K562 (cell line): ENCODE data around the gene NUDT12. TPM values are rescaled to one million over a fixed set of nuclear protein-coding genes. Genes with fewer than 3 reads are reported as not detected.

Experiments used
- BCOR ChIP-seq: fragments of 450-650 bp; IDR thresholded peaks from 2 replicates; pipeline ENCODE4 v1.6.1; 2016
- ELF4 ChIP-seq: fragments of 450-650 bp; formaldehyde crosslinking; IDR thresholded peaks from 2 replicates; pipeline ENCODE4 v1.4.0; 2022; ENCODE audit warnings: missing genetic modification characterization
- MLX ChIP-seq, 2 experiments: fragments of 450-650 bp in 1 of 2; sonication (generic) in 1 of 2; formaldehyde crosslinking; conservative IDR thresholded peaks; 2 replicates each; pipeline versions ENCODE4 v1.4.0 to v1.8.1; 2020 to 2022; ENCODE audit warnings: mild to moderate bottlenecking in 1 of 2, missing genetic modification reagents in 1 of 2
- NRF1 ChIP-seq, 2 experiments: fragments of 450-650 bp; IDR thresholded peaks in 1 of 2; conservative IDR thresholded peaks in 1 of 2; 2 replicates each; pipeline ENCODE4 v1.6.1; 2014; ENCODE audit warnings: mild to moderate bottlenecking in 2 of 2
- PHF20 ChIP-seq: fragments of 450-650 bp; IDR thresholded peaks from 2 replicates; pipeline ENCODE4 v1.6.1; 2018; ENCODE audit not compliant: partially characterized antibody
- PML ChIP-seq: IDR thresholded peaks from 2 replicates; pipeline ENCODE4 v1.6.1; 2012; ENCODE audit warnings: low read length, inconsistent platforms
- POLR2G ChIP-seq: fragments of 200-400 bp; formaldehyde crosslinking; IDR thresholded peaks from 2 replicates; pipeline ENCODE4 v1.6.1; 2017; ENCODE audit warnings: low read depth, mild to moderate bottlenecking, antibody characterized with exemption, low read length, moderate library complexity
- SNRNP70 ChIP-seq: fragments of 200-400 bp; formaldehyde crosslinking; optimal IDR thresholded peaks from 2 replicates; pipeline ENCODE3; 2017; ENCODE audit warnings: low read depth, low read length
- ZNF583 ChIP-seq: fragments of 250-450 bp; sonication (Bioruptor Pico); IDR thresholded peaks from 2 replicates; pipeline ENCODE4 v1.4.0; 2020
- polyA plus RNA-seq, 8 experiments: library from polyadenylated mRNA; depleted of rRNA in 4 of 8; stranded (reverse) in 5 of 8; unstranded in 3 of 8; fragments of >200 nt; fragmentation: Nextera tagmentation in 2 of 8; fragmentation: Illumina TruSeq in 1 of 8; extraction: Ambion mirVana in 2 of 8; extraction: Trizol in 1 of 8; gene quantifications; 2 replicates each; pipeline versions ENCODE4 v1.2.1 to v1.2.3, GENCODE V29; 2011 to 2014; ENCODE audit warnings: inconsistent platforms in 1 of 8, missing spikeins in 1 of 8
- total RNA-seq, 7 experiments: library from RNA; depleted of rRNA in 6 of 7; stranded (reverse); fragments of >200 nt in 6 of 7; fragmentation: Illumina TruSeq in 2 of 7; extraction: Trizol in 2 of 7; gene quantifications; 2 replicates each; pipeline versions ENCODE4 v1.2.1 to v1.2.3, GENCODE V29; 2011 to 2021; ENCODE audit warnings: low replicate concordance in 1 of 7
- TF ChIP-seq, protein P1 (sequence below): fragments of 450-650 bp; IDR thresholded peaks from 2 replicates; pipeline ENCODE4 v1.6.1; 2016; ENCODE audit warnings: mild to moderate bottlenecking, moderate library complexity
- TF ChIP-seq, protein P2 (sequence below): fragments of 250-450 bp; sonication (Bioruptor Pico); IDR thresholded peaks from 2 replicates; pipeline ENCODE4 v1.4.0; 2020; ENCODE audit warnings: mild to moderate bottlenecking, moderate library complexity
- TF ChIP-seq, protein P3 (sequence below): fragments of 250-450 bp; sonication (Bioruptor Pico); IDR thresholded peaks from 2 replicates; pipeline ENCODE4 v1.5.0; 2020; ENCODE audit warnings: mild to moderate bottlenecking, borderline replicate concordance

NUDT12 gene
- total and polyA plus RNA-seq, 9 of the 15 experiments (the other 6 are each of a cell fraction or from before 2014, with no cell fraction given): 10.9 to 27.2 (median 18.5) TPM

- TF ChIP-seq, protein P1, sequence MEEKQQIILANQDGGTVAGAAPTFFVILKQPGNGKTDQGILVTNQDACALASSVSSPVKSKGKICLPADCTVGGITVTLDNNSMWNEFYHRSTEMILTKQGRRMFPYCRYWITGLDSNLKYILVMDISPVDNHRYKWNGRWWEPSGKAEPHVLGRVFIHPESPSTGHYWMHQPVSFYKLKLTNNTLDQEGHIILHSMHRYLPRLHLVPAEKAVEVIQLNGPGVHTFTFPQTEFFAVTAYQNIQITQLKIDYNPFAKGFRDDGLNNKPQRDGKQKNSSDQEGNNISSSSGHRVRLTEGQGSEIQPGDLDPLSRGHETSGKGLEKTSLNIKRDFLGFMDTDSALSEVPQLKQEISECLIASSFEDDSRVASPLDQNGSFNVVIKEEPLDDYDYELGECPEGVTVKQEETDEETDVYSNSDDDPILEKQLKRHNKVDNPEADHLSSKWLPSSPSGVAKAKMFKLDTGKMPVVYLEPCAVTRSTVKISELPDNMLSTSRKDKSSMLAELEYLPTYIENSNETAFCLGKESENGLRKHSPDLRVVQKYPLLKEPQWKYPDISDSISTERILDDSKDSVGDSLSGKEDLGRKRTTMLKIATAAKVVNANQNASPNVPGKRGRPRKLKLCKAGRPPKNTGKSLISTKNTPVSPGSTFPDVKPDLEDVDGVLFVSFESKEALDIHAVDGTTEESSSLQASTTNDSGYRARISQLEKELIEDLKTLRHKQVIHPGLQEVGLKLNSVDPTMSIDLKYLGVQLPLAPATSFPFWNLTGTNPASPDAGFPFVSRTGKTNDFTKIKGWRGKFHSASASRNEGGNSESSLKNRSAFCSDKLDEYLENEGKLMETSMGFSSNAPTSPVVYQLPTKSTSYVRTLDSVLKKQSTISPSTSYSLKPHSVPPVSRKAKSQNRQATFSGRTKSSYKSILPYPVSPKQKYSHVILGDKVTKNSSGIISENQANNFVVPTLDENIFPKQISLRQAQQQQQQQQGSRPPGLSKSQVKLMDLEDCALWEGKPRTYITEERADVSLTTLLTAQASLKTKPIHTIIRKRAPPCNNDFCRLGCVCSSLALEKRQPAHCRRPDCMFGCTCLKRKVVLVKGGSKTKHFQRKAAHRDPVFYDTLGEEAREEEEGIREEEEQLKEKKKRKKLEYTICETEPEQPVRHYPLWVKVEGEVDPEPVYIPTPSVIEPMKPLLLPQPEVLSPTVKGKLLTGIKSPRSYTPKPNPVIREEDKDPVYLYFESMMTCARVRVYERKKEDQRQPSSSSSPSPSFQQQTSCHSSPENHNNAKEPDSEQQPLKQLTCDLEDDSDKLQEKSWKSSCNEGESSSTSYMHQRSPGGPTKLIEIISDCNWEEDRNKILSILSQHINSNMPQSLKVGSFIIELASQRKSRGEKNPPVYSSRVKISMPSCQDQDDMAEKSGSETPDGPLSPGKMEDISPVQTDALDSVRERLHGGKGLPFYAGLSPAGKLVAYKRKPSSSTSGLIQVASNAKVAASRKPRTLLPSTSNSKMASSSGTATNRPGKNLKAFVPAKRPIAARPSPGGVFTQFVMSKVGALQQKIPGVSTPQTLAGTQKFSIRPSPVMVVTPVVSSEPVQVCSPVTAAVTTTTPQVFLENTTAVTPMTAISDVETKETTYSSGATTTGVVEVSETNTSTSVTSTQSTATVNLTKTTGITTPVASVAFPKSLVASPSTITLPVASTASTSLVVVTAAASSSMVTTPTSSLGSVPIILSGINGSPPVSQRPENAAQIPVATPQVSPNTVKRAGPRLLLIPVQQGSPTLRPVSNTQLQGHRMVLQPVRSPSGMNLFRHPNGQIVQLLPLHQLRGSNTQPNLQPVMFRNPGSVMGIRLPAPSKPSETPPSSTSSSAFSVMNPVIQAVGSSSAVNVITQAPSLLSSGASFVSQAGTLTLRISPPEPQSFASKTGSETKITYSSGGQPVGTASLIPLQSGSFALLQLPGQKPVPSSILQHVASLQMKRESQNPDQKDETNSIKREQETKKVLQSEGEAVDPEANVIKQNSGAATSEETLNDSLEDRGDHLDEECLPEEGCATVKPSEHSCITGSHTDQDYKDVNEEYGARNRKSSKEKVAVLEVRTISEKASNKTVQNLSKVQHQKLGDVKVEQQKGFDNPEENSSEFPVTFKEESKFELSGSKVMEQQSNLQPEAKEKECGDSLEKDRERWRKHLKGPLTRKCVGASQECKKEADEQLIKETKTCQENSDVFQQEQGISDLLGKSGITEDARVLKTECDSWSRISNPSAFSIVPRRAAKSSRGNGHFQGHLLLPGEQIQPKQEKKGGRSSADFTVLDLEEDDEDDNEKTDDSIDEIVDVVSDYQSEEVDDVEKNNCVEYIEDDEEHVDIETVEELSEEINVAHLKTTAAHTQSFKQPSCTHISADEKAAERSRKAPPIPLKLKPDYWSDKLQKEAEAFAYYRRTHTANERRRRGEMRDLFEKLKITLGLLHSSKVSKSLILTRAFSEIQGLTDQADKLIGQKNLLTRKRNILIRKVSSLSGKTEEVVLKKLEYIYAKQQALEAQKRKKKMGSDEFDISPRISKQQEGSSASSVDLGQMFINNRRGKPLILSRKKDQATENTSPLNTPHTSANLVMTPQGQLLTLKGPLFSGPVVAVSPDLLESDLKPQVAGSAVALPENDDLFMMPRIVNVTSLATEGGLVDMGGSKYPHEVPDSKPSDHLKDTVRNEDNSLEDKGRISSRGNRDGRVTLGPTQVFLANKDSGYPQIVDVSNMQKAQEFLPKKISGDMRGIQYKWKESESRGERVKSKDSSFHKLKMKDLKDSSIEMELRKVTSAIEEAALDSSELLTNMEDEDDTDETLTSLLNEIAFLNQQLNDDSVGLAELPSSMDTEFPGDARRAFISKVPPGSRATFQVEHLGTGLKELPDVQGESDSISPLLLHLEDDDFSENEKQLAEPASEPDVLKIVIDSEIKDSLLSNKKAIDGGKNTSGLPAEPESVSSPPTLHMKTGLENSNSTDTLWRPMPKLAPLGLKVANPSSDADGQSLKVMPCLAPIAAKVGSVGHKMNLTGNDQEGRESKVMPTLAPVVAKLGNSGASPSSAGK: peak; percentile 41; the same call in 1 of the 2 replicates
- peak; percentile 47; the same call in 1 of the 2 replicates for TF ChIP-seq PML
- peak; percentile 87 for TF ChIP-seq POLR2G
- TF ChIP-seq, protein P2, sequence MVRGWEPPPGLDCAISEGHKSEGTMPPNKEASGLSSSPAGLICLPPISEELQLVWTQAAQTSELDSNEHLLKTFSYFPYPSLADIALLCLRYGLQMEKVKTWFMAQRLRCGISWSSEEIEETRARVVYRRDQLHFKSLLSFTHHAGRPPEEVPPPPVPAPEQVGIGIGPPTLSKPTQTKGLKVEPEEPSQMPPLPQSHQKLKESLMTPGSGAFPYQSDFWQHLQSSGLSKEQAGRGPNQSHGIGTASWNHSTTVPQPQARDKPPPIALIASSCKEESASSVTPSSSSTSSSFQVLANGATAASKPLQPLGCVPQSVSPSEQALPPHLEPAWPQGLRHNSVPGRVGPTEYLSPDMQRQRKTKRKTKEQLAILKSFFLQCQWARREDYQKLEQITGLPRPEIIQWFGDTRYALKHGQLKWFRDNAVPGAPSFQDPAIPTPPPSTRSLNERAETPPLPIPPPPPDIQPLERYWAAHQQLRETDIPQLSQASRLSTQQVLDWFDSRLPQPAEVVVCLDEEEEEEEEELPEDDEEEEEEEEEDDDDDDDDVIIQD: no peak
- TF ChIP-seq PHF20: peak; percentile 76
- TF ChIP-seq, protein P3, sequence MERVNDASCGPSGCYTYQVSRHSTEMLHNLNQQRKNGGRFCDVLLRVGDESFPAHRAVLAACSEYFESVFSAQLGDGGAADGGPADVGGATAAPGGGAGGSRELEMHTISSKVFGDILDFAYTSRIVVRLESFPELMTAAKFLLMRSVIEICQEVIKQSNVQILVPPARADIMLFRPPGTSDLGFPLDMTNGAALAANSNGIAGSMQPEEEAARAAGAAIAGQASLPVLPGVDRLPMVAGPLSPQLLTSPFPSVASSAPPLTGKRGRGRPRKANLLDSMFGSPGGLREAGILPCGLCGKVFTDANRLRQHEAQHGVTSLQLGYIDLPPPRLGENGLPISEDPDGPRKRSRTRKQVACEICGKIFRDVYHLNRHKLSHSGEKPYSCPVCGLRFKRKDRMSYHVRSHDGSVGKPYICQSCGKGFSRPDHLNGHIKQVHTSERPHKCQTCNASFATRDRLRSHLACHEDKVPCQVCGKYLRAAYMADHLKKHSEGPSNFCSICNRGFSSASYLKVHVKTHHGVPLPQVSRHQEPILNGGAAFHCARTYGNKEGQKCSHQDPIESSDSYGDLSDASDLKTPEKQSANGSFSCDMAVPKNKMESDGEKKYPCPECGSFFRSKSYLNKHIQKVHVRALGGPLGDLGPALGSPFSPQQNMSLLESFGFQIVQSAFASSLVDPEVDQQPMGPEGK (CRISPR knock-in tag): no peak
- TF ChIP-seq BCOR: no peak
- TF ChIP-seq ZNF583 (CRISPR knock-in tag): no peak
- peak; percentile 89 to 91 for TF ChIP-seq NRF1 (conservative IDR thresholded peaks at IDR 0.05 in 1 of 2, IDR thresholded peaks at IDR 0.05 in 1 of 2)
- no peak for TF ChIP-seq SNRNP70
- no peak for TF ChIP-seq ELF4
- TF ChIP-seq MLX (CRISPR knock-in tag; conservative IDR thresholded peaks at IDR 0.05): no peak
Observed at GRCh38 chr5:103562453-103563157, at the start of gene NUDT12 (continued).
